HUDEP-2 (cell line): ENCODE measurements around the gene IMPDH1.
"Not testable (repeated sequence)": the region's sequence is repeated elsewhere in the genome, so short reads cannot be mapped to it uniquely, and the experiment has no call there.

Experiments used
- DNase-seq, 76 experiments: peaks; one replicate each; lab custom pipeline; 2025; ENCODE audit not compliant: unreplicated experiment in 76 of 76; lab: John Stamatoyannopoulos, UW

The IMPDH1 gene

DNA sequence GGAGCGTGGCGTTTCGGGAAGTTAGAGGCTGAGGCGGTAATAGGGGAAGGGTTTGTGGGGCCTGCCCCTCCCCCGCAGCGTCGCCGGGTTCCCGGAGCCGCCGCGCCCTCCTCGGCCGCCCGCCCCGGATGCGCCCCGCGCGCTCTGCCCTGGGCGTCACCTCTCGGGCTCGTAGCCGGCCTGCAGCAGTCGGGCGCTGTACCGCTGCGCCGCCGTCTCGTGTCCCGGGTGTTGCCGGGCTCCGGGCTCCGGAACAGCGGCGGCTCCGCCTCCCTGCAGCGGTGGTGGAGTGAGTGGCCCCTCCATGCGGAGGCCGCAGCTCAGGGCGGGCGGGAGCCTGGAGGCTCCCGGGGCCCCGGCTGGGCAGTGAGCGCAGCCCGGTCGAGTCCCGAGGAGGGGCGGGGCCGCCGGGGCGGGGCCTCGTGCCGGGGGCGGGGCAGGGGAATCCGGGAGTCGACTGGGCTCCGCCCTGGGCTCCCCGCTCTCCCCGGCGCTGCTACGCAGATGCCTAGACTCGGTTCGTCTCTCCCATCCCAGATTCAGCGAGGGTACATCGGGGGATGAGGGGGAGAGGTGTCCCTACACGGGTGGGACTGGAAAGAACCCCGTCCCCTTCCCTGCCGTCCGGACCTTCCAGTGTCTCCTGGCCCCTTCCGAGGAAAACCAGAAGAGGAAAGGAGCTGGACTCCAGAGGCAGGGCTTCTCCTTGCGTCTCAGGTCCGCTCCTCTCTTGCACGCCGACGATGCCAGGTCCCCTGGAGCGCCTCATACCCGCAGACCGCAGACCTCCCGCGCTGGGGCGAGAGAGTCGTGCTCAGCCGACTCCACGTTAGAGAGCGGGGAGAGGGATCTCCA, at the start of gene IMPDH1:
TSS of gene IMPDH1 (minus strand) at position 387 of the 855 bp plus-strand sequence. CDS start at position 306, 81 bp downstream.
- DNase-seq: peak in 66 of 76 experiments; percentile 5 to 88 (median 61)

- DNase-seq: peak in 64 of 76 experiments; percentile 4 to 73 (median 38)
Measured at GRCh38 chr7:128459394-128459878, 49.7 kb upstream of the IMPDH1 start.

DNA sequence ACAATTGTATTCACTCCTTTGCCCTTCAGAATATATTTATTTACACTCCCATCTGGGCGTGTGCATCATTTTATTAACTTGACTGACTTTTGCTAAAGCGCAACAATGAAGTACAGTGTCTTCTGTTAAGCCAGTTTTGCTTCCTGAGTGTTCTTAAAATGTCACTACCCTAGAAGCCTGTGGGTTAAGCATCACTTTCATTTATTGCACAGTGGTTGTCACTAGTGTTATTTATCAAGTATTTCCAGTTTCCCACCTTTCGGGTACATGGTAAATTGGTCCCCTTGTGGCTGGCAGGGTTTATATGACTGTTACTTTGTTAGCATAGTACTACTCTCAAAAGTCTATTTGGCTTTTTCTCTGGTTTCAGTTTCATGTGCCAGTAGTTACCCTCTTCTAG, 49.2 kb upstream of the IMPDH1 start:
- peak in 3 of 76 experiments; percentile 28 to 38 (median 29) for DNase-seq

GRCh38 chr7:128457385-128457784, 47.6 kb upstream of the IMPDH1 start:
- not testable (repeated sequence) for DNase-seq

DNA sequence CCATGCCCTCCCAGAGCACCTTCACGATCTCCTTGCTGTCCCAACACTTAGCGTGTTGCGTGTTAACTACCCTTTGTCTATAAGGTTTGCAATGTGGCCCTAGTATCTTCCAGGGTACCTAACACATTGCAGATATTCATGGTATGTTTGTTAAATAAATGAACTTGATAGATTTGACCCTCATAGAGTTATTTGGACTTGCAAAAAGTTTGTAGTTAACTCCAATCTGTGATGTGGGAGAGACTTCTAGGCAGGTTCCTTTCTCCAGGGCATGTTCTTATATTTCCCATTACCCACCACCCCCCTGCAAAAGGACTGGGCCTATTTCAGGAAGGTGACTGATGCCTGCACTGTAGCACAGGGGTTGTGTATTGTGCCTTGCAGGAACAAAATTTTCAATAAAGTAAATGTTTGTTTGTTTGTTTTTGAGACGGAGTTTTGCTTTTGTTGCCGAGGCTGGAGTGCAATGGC, 46.5 kb upstream of the IMPDH1 start:
- peak in 1 of 76 experiments; percentile 2 for DNase-seq

GRCh38 chr7:128455543-128456254, 45.9 kb upstream of the IMPDH1 start, which contains the start of gene HILPDA:
Gene HILPDA, plus strand, starts transcription at chr7:128455878. Its CDS starts 1,391 bp downstream, at chr7:128457269.
- peak in 74 of 76 experiments; percentile 33 to 93 (median 82) for DNase-seq

- DNase-seq: no peak
Measured at GRCh38 chr7:128454808-128455542, 45.2 kb upstream of the IMPDH1 start.

- no peak for DNase-seq
Measured at GRCh38 chr7:128453836-128454804, 44.3 kb upstream of the IMPDH1 start.

GRCh38 chr7:128452552-128452951, 42.8 kb upstream of the IMPDH1 start:
- no peak for DNase-seq

- no peak for DNase-seq
Measured at GRCh38 chr7:128450913-128451312, 41.1 kb upstream of the IMPDH1 start.

- no peak for DNase-seq
Measured at GRCh38 chr7:128450409-128450808, 40.6 kb upstream of the IMPDH1 start.

GRCh38 chr7:128448751-128449302, 39.0 kb upstream of the IMPDH1 start:
- DNase-seq: no peak

DNA sequence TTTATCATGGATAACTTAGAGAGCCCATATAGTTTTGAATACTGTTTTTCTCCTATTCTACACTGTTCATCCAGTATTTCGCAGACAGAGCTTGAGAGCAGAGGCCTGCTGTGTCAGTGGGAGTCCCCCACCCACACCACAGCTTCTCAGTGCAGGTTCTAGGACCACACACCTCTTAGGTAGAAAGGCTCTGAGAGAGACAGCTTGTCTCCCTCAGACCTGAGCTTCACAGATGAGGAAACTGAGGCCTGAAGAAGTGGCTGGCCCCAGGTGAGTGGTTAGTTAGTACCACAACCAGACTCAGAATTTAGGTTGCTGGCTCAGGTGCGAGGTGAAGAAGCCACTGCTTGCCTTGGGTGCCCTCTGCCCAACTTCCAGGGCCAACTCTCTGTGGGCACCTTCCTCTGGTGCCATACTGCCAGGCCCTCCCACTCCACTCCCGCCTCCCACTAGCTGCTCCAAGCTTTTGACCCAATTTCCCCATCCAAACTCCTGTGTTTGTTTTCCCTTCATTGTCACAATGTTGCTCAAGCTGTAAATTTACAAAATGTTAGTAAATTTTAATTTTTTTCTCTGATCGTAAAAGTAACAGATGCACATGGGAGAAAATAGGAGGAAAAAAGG, 38.3 kb upstream of the IMPDH1 start:
- no peak for DNase-seq

GRCh38 chr7:128446306-128446705, 36.5 kb upstream of the IMPDH1 start:
- DNase-seq: peak in 1 of 76 experiments; percentile 4

DNA sequence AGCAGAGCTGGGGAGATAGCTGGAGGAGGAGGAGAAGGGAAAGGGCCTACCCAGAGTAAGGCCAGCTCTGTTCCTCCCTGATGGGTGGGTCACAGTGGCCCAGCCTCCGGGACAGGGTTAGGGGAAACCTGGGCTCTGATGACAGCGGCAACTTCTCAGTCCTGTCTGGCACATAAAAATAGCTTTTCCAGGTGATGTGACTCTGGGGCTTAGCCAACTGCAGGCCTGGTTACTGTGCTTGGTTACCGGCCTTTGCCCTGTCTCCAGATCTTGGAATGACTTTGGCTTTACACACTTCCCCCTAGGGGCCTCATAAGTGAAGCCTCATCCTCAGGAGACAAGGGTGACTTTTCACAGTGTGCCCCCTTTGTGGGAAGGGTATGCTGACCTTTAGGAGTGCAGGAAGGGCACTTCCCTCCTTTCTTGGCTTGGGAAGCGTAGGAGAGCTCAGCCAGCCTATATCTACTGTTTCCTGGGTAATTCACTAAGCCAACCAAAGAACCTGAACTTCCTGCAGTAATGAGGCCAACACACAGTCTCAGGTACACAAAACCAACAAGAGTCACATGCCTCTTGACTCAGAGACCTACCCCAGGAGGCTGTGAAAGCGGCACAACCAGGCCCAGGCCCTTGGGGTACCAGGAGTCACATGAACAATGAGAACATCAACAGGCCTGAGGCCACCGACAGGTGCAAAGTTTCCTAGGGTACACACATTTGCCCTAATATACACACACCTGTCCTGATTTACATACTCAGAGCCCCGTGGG, 34.2 kb upstream of the IMPDH1 start:
- no peak for DNase-seq

DNA sequence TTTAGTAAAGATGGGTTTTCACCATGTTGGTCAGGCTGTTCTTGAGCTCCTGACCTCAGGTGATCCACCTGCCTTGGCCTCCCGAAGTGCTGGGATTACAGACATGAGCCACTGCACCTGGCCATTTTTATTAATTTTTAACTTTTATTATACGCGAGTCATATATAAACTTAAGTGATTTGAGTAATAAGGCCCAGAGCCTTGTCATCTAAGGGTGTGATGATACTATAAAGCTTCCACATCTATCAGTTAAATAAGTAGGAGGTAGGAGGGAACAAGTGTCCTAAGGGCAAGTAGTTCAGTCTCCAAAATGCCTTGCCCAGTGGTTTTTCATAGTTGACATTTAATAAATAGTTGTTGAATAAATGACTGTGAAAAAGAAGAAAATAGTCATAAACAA, 32.6 kb upstream of the IMPDH1 start:
- no peak for DNase-seq

DNA sequence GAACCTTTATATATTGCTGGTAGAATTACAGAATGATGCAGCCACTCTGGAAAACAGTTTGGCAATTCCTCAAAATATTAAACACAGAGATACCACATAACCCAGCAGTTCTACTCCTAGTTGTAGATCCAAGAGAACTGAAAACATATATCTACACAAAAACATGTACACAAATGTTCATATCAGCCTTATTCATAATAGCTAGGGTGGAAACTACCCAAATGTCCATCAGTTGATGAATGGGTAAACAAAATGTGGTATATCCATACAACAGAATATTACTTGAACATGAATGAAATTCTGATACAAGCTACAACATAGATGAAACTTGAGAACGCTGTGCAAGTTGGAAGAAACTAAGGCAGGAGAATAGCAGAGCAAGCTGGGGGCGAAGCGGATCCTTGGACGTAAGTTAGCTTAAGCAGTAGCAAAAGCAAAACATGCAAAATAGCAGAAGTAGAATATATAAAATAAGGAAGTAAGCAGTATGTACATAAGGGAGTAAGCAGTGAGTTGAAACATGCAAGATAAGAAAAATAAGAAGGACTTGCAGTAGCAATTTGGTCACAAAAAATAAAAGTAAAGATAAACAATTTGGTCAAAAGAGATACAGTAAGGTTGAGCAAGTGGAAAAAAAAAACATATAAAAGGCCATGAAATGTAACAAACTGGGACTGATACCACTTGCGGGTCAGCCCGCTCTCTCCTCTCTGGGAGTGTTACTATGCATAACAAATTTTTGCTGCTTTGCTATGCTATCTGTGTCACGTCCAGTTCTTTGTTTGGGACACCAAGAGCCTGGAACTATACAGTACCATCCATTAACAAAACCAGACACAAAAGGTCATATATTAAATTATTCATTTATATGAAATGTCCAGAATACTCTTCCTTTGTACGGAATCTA, 27.9 kb upstream of the IMPDH1 start:
- no peak for DNase-seq
